ENCODE results near the gene TMLHE.
A peak's percentile ranks its signal among the peaks of the same experiment; 100 is the strongest.
"Not testable (repeated sequence)": the region's sequence is repeated elsewhere in the genome, so short reads cannot be mapped to it uniquely, and the experiment has no call there.

Gene TMLHE

GRCh38 chrX:155612312-155613224, at the start of gene TMLHE, which contains the start of gene SPRY3:
Gene TMLHE (minus strand): TSS chrX:155612952. CDS start chrX:155545276, 67,676 bp downstream.
Gene SPRY3 (plus strand): TSS chrX:155612586.
- peak; percentile 20 to 63 for DNase-seq (ENCODE audit: low read depth in 2 of 2)

- no peak for DNase-seq (ENCODE audit: low read depth in 2 of 2)
Observed at GRCh38 chrX:155662282-155662681, 49.5 kb upstream of the TMLHE start.

- DNase-seq (ENCODE audit: low read depth in 2 of 2): no peak
Observed at GRCh38 chrX:155645180-155645579, 32.4 kb upstream of the TMLHE start.

- DNase-seq (ENCODE audit: low read depth in 2 of 2): no peak
Observed at GRCh38 chrX:155643240-155643639, 30.5 kb upstream of the TMLHE start.

GRCh38 chrX:155641371-155641770, 28.6 kb upstream of the TMLHE start:
- not testable (repeated sequence) for DNase-seq (ENCODE audit: low read depth in 2 of 2)

- no peak for DNase-seq (ENCODE audit: low read depth in 2 of 2)
Observed at GRCh38 chrX:155637714-155638113, 25.0 kb upstream of the TMLHE start.

- DNase-seq (ENCODE audit: low read depth in 2 of 2): not testable (repeated sequence)
Observed at GRCh38 chrX:155635019-155635418, 22.3 kb upstream of the TMLHE start.

- no peak for DNase-seq (ENCODE audit: low read depth in 2 of 2)
Observed at GRCh38 chrX:155632431-155633100, 19.8 kb upstream of the TMLHE start.

- DNase-seq (ENCODE audit: low read depth in 2 of 2): not testable (repeated sequence)
Observed at GRCh38 chrX:155620110-155620509, 7.4 kb upstream of the TMLHE start.

- DNase-seq (ENCODE audit: low read depth in 2 of 2): no peak
Observed at GRCh38 chrX:155615938-155616337, 3.2 kb upstream of the TMLHE start.

GRCh38 chrX:155613927-155614559, 1.3 kb upstream of the TMLHE start:
- no peak for DNase-seq (ENCODE audit: low read depth in 2 of 2)

- no peak for DNase-seq (ENCODE audit: low read depth in 2 of 2)
Observed at GRCh38 chrX:155611302-155611701, 1.4 kb downstream of the TMLHE start.

- no peak for DNase-seq (ENCODE audit: low read depth in 2 of 2)
Observed at GRCh38 chrX:155592981-155593380, 19.8 kb downstream of the TMLHE start.

GRCh38 chrX:155592331-155592730, 20.4 kb downstream of the TMLHE start:
- no peak for DNase-seq (ENCODE audit: low read depth in 2 of 2)

- no peak for DNase-seq (ENCODE audit: low read depth in 2 of 2)
Observed at GRCh38 chrX:155577682-155578081, 35.1 kb downstream of the TMLHE start.

- DNase-seq (ENCODE audit: low read depth in 2 of 2): no peak
Observed at GRCh38 chrX:155563099-155563498, 49.7 kb downstream of the TMLHE start.

- no peak for DNase-seq (ENCODE audit: low read depth in 2 of 2)
Observed at GRCh38 chrX:155544881-155545280, 67.9 kb downstream of the TMLHE start.

- no peak for DNase-seq (ENCODE audit: low read depth in 2 of 2)
Observed at GRCh38 chrX:155535866-155536265, 76.9 kb downstream of the TMLHE start.

- no peak for DNase-seq (ENCODE audit: low read depth in 2 of 2)
Observed at GRCh38 chrX:155534800-155535199, 78.0 kb downstream of the TMLHE start.

- not testable (repeated sequence) for DNase-seq (ENCODE audit: low read depth in 2 of 2)
Observed at GRCh38 chrX:155527023-155527422, 85.7 kb downstream of the TMLHE start.

- DNase-seq (ENCODE audit: low read depth in 2 of 2): no peak
Observed at GRCh38 chrX:155514225-155514624, 98.5 kb downstream of the TMLHE start.

GRCh38 chrX:155505296-155505695, 107.5 kb downstream of the TMLHE start:
- no peak for DNase-seq (ENCODE audit: low read depth in 2 of 2)
